Osteocyte (in vitro differentiated cells): Measurements from ENCODE around the gene TNFSF11. TPM values are rescaled to one million over a fixed set of nuclear protein-coding genes. Genes with fewer than 3 reads are reported as not detected.

Experiments used
- DNase-seq: peaks from one replicate; pipeline ENCODE4 v3.0.0; 2021; ENCODE audit warnings: mixed read lengths; ENCODE audit not compliant: unreplicated experiment; ENCODE audit errors: extremely low spot score
- H3K27ac Mint-ChIP-seq: one replicate; pipeline ENCODE4 v1.8.0; 2021; ENCODE audit warnings: mild to moderate bottlenecking, mixed read lengths; ENCODE audit not compliant: unreplicated experiment
- H3K27me3 Mint-ChIP-seq: one replicate; pipeline ENCODE4 v1.8.0; 2021; ENCODE audit warnings: mixed read lengths; ENCODE audit not compliant: unreplicated experiment
- H3K36me3 Mint-ChIP-seq: one replicate; pipeline ENCODE4 v1.8.0; 2021; ENCODE audit warnings: mixed read lengths; ENCODE audit not compliant: unreplicated experiment
- H3K4me1 Mint-ChIP-seq: one replicate; pipeline ENCODE4 v1.8.0; 2021; ENCODE audit warnings: mixed read lengths; ENCODE audit not compliant: unreplicated experiment
- H3K4me3 Mint-ChIP-seq: one replicate; pipeline ENCODE4 v1.8.0; 2021; ENCODE audit warnings: mild to moderate bottlenecking, moderate library complexity, mixed read lengths; ENCODE audit not compliant: unreplicated experiment
- H3K9me3 Mint-ChIP-seq: one replicate; pipeline ENCODE4 v1.8.0; 2021; ENCODE audit warnings: mixed read lengths; ENCODE audit not compliant: unreplicated experiment
- CTCF ChIP-seq: fragments of 200-600 bp; sonication (generic); IDR thresholded peaks from 2 replicates; pipeline ENCODE4 v1.5.0; 2021; ENCODE audit warnings: antibody characterized with exemption, mild to moderate bottlenecking, moderate library complexity
- total RNA-seq: library from RNA; stranded (reverse); gene quantifications from 2 replicates; pipeline ENCODE4 v1.2.1, GENCODE V29; 2021

The TNFSF11 gene
- total RNA-seq, 1 donor from 2014 or later = not detected

GRCh38 chr13:42600943-42601342, 27.0 kb downstream of the TNFSF11 start:
- no peak overlapping the region for H3K27ac Mint-ChIP-seq
- no peaks in the 10 kb centered on the region for H3K36me3 Mint-ChIP-seq
- H3K9me3 Mint-ChIP-seq = no peaks in the 10 kb centered on the region
- peaks cover 14% of the 10 kb centered on the region for H3K27me3 Mint-ChIP-seq
- H3K4me3 Mint-ChIP-seq = no peak overlapping the region
- no peaks in the 10 kb centered on the region for H3K4me1 Mint-ChIP-seq
- TF ChIP-seq CTCF = no peak
- DNase-seq = no peak

GRCh38 chr13:42602906-42603305, 29.0 kb downstream of the TNFSF11 start:
- Mint-ChIP-seq H3K27me3 (peaks cover 24% of the 10 kb centered on the region), H3K9me3 (no peaks in the 10 kb centered on the region), H3K4me1 (no peaks in the 10 kb centered on the region), H3K27ac (no peak overlapping the region), H3K4me3 (no peak overlapping the region), H3K36me3 (no peaks in the 10 kb centered on the region)
- no peak for TF ChIP-seq CTCF
- DNase-seq = no peak

- Mint-ChIP-seq H3K27ac (no peak overlapping the region), H3K4me1 (no peaks in the 10 kb centered on the region), H3K4me3 (no peak overlapping the region), H3K27me3 (peaks cover 28% of the 10 kb centered on the region), H3K9me3 (no peaks in the 10 kb centered on the region), H3K36me3 (no peaks in the 10 kb centered on the region)
- no peak for DNase-seq
- no peak for TF ChIP-seq CTCF
Measured at GRCh38 chr13:42603571-42603970, 29.6 kb downstream of the TNFSF11 start.

- DNase-seq = no peak
- Mint-ChIP-seq H3K27ac (no peak overlapping the region), H3K36me3 (no peaks in the 10 kb centered on the region), H3K27me3 (peaks cover 40% of the 10 kb centered on the region), H3K9me3 (no peaks in the 10 kb centered on the region), H3K4me3 (no peak overlapping the region), H3K4me1 (peaks cover 1% of the 10 kb centered on the region)
- no peak for TF ChIP-seq CTCF
Measured at GRCh38 chr13:42607546-42607945, 33.6 kb downstream of the TNFSF11 start.

- no peaks in the 10 kb centered on the region for H3K9me3 Mint-ChIP-seq
- no peak for DNase-seq
- peaks cover 3% of the 10 kb centered on the region for H3K4me1 Mint-ChIP-seq
- peaks cover 48% of the 10 kb centered on the region for H3K27me3 Mint-ChIP-seq
- no peaks in the 10 kb centered on the region for H3K36me3 Mint-ChIP-seq
- TF ChIP-seq CTCF = no peak
- no peak overlapping the region for H3K4me3 Mint-ChIP-seq
- no peak overlapping the region for H3K27ac Mint-ChIP-seq
Measured at GRCh38 chr13:42610649-42611048, 36.7 kb downstream of the TNFSF11 start.
